Measurements from ENCODE around the gene ROR1. TPM values are rescaled to one million over a fixed set of nuclear protein-coding genes. Genes with fewer than 3 reads are reported as not detected.
"Not testable (repeated sequence)": the region's sequence is repeated elsewhere in the genome, so short reads cannot be mapped to it uniquely, and the experiment has no call there.

ROR1 gene
- total and polyA plus RNA-seq, 2 donors (not counting 3 experiments of a cell fraction or from before 2014, with no cell fraction given), result 2.6 to 3.5 TPM

DNA sequence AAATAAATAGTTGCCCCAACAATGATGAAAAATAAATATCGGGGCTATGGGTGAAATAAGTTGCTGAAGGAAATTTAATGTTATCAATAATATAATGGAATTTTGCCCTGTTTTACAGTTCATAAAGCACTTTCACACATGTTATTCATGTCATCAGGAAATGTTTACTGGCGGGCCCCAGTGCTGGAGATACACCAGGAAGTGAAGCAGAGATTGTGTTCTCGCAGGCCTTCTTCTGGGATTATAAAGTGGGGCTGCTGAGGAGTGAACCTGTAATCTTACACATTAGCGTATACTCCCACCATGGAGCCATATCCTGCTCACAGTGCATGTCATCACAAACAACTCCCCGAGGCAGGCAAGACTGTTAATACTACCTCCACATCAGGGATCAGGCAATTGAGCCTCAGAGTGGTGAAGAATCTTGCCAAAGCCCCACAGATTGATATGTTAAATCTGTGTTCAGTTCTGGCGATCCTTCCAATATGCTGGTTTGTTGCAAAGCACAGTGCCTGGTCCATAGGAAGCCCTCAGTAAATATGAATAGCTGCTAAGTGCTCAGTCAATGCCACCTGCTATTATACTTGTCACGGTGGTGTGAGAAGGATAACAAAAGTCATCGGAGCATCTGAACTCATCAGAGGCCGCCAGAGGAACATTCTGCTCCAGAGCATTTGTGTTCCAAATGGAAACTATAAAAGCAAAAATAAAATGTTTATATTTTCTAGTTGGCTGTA, 325.2 kb downstream of the ROR1 start:
- H3K4me1 ChIP-seq (ENCODE audit: control insufficient read depth, extremely low read depth, insufficient read depth, low read length), result no peaks in the 10 kb centered on the region
- no peak overlapping the region for H2AFZ ChIP-seq (ENCODE audit: low read depth, low read length)
- no peaks in the 10 kb centered on the region for H3K36me3 ChIP-seq (ENCODE audit: control insufficient read depth in 2 of 2, extremely low read depth in 1 of 2, insufficient read depth in 2 of 2, low read length in 2 of 2)
- TF ChIP-seq POLR2A (IDR thresholded peaks at IDR 0.05; ENCODE audit: low read depth, low read length) (no peak), POLR2AphosphoS5 (IDR thresholded peaks at IDR 0.05; ENCODE audit: insufficient read depth, low read depth, low read length) (no peak), MAX (IDR thresholded peaks at IDR 0.05; ENCODE audit: insufficient read depth, insufficient read length) (no peak), FOS (IDR thresholded peaks at IDR 0.05; ENCODE audit: borderline replicate concordance, insufficient read depth, low read length) (no peak)
- H3K9me1 ChIP-seq (replicated peaks; ENCODE audit: control insufficient read depth, extremely low read depth, insufficient read depth, low read length), result no peaks in the 10 kb centered on the region
- no peaks in the 10 kb centered on the region for H4K20me1 ChIP-seq (replicated peaks; ENCODE audit: control insufficient read depth, extremely low read depth, insufficient read depth, low read length)
- no peaks in the 10 kb centered on the region for H3K27me3 ChIP-seq (ENCODE audit: control insufficient read depth in 2 of 2, insufficient read depth in 2 of 2, low read length in 2 of 2)
- no peak overlapping the region for H3K9ac ChIP-seq (replicated peaks; ENCODE audit: extremely low read depth, insufficient read depth, low read length)
- H3K27ac ChIP-seq (ENCODE audit: insufficient read depth, low read depth, low read length), result no peak overlapping the region
- FAIRE-seq (no peak), DNase-seq (ENCODE audit: low read depth, low spot score) (peak; percentile 16)
- no TSS peak for BruUV-seq (replicated peaks)
- dilution Hi-C loops (cut with MboI; ENCODE audit: extremely low pct_ligation_motif_present, low sequenced_read_pairs) (no loop called here), intact Hi-C loops (cut with micrococcal nuclease) (no loop called here)
- POLR2A ChIA-PET, result no interaction called here
- no peak overlapping the region for H3K4me2 ChIP-seq (ENCODE audit: insufficient read depth, low read length)
- H3K79me2 ChIP-seq (ENCODE audit: control insufficient read depth, insufficient read depth, low read length), result no peaks in the 10 kb centered on the region
- H3K9me3 ChIP-seq (replicated peaks; ENCODE audit: control insufficient read depth, insufficient read depth, low read length), result no peaks in the 10 kb centered on the region
- no peak overlapping the region for H3K4me3 ChIP-seq (replicated peaks in 1 of 3; ENCODE audit: insufficient read depth in 1 of 3, low read depth in 1 of 3, low read length in 3 of 3)
- CTCF ChIA-PET, result interaction anchor here (1.2 kb wide), 1 partner anchor 38 kb away, joined by 4 read pairs; no protein-coding TSS in a partner anchor

DNA sequence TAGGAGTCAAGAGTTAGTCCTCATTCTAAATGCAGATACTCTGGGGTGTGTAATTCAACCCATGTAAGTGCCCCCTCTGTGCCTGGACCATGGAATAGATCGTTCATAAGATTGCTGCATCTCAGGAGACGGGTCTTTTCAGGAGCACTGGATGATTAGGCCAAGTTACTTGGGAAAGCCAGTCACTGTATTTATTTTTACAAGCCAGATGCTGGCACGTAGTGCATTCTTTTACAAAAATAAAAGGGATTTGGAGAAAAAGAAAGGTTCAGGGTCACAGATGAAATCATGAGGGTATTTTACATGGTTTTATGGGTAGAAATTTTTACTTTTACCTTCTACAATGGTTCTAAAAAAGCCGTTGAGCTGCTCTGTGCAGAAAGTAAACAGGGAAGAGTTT, 327.0 kb downstream of the ROR1 start:
- Histone ChIP-seq H3K9me3 (replicated peaks; ENCODE audit: control insufficient read depth, insufficient read depth, low read length) (no peaks in the 10 kb centered on the region), H3K27ac (ENCODE audit: insufficient read depth, low read depth, low read length) (no peak overlapping the region), H3K4me1 (ENCODE audit: control insufficient read depth, extremely low read depth, insufficient read depth, low read length) (no peaks in the 10 kb centered on the region), H3K4me2 (ENCODE audit: insufficient read depth, low read length) (no peak overlapping the region), H3K36me3 (ENCODE audit: control insufficient read depth in 2 of 2, extremely low read depth in 1 of 2, insufficient read depth in 2 of 2, low read length in 2 of 2) (no peaks in the 10 kb centered on the region), H3K9ac (replicated peaks; ENCODE audit: extremely low read depth, insufficient read depth, low read length) (no peak overlapping the region), H4K20me1 (replicated peaks; ENCODE audit: control insufficient read depth, extremely low read depth, insufficient read depth, low read length) (no peaks in the 10 kb centered on the region), H3K27me3 (ENCODE audit: control insufficient read depth in 2 of 2, insufficient read depth in 2 of 2, low read length in 2 of 2) (no peaks in the 10 kb centered on the region), H3K4me3 (replicated peaks in 1 of 3; ENCODE audit: insufficient read depth in 1 of 3, low read depth in 1 of 3, low read length in 3 of 3) (no peak overlapping the region), H3K79me2 (ENCODE audit: control insufficient read depth, insufficient read depth, low read length) (no peaks in the 10 kb centered on the region), H3K9me1 (replicated peaks; ENCODE audit: control insufficient read depth, extremely low read depth, insufficient read depth, low read length) (no peaks in the 10 kb centered on the region), H2AFZ (ENCODE audit: low read depth, low read length) (no peak overlapping the region)
- intact Hi-C loops (cut with micrococcal nuclease), result no loop called here
- BruUV-seq (replicated peaks), result no TSS peak
- TF ChIP-seq GATA2 (IDR thresholded peaks at IDR 0.05; ENCODE audit: insufficient read depth, insufficient read length, low read depth, low read length), result no peak
- TF ChIP-seq EZH2 (IDR thresholded peaks at IDR 0.05; ENCODE audit: borderline replicate concordance, low read depth, low read length, severe bottlenecking), result no peak
- POLR2A ChIA-PET, result no interaction called here
- no peak for DNase-seq (ENCODE audit: low read depth, low spot score)
- FAIRE-seq, result no peak
- dilution Hi-C loops (cut with MboI; ENCODE audit: extremely low pct_ligation_motif_present, low sequenced_read_pairs), result no loop called here
- CTCF ChIA-PET, result interaction anchor here (1.2 kb wide), 1 partner anchor 10 kb away, joined by 3 read pairs; no protein-coding TSS in a partner anchor

GRCh38 chr1:64104585-64104984, 330.8 kb downstream of the ROR1 start:
- BruUV-seq (replicated peaks); H3K4me3 ChIP-seq (replicated peaks in 1 of 3; ENCODE audit: insufficient read depth in 1 of 3, low read depth in 1 of 3, low read length in 3 of 3); H2AFZ ChIP-seq (ENCODE audit: low read depth, low read length); H3K36me3 ChIP-seq (ENCODE audit: control insufficient read depth in 2 of 2, extremely low read depth in 1 of 2, insufficient read depth in 2 of 2, low read length in 2 of 2); FAIRE-seq; H4K20me1 ChIP-seq (replicated peaks; ENCODE audit: control insufficient read depth, extremely low read depth, insufficient read depth, low read length); DNase-seq (ENCODE audit: low read depth, low spot score); H3K4me1 ChIP-seq (ENCODE audit: control insufficient read depth, extremely low read depth, insufficient read depth, low read length); H3K9ac ChIP-seq (replicated peaks; ENCODE audit: extremely low read depth, insufficient read depth, low read length); H3K79me2 ChIP-seq (ENCODE audit: control insufficient read depth, insufficient read depth, low read length); dilution Hi-C loops (cut with MboI; ENCODE audit: extremely low pct_ligation_motif_present, low sequenced_read_pairs); H3K9me3 ChIP-seq (replicated peaks; ENCODE audit: control insufficient read depth, insufficient read depth, low read length); H3K9me1 ChIP-seq (replicated peaks; ENCODE audit: control insufficient read depth, extremely low read depth, insufficient read depth, low read length); H3K27ac ChIP-seq (ENCODE audit: insufficient read depth, low read depth, low read length); CTCF ChIA-PET; POLR2A ChIA-PET; H3K4me2 ChIP-seq (ENCODE audit: insufficient read depth, low read length); H3K27me3 ChIP-seq (ENCODE audit: control insufficient read depth in 2 of 2, insufficient read depth in 2 of 2, low read length in 2 of 2); intact Hi-C loops (cut with micrococcal nuclease): not testable (repeated sequence)

Measured in endothelial cell of umbilical vein (primary cell).